ENCODE data around the gene ACE. TPM values are rescaled to one million over a fixed set of nuclear protein-coding genes. Genes with fewer than 3 reads are reported as not detected.

Gene ACE
- total RNA-seq, 1 donor from 2014 or later, result 0.42 TPM

- Mint-ChIP-seq H3K4me3 (no peak overlapping the region), H3K27me3 (ENCODE audit: low read depth) (peaks cover 42% of the 10 kb centered on the region), H3K27ac (ENCODE audit: unreplicated experiment) (no peak overlapping the region), H3K36me3 (ENCODE audit: low read depth) (no peaks in the 10 kb centered on the region), H3K9me3 (peaks cover 3% of the 10 kb centered on the region), H3K4me1 (peaks cover 12% of the 10 kb centered on the region)
- TF ChIP-seq, protein P1, sequence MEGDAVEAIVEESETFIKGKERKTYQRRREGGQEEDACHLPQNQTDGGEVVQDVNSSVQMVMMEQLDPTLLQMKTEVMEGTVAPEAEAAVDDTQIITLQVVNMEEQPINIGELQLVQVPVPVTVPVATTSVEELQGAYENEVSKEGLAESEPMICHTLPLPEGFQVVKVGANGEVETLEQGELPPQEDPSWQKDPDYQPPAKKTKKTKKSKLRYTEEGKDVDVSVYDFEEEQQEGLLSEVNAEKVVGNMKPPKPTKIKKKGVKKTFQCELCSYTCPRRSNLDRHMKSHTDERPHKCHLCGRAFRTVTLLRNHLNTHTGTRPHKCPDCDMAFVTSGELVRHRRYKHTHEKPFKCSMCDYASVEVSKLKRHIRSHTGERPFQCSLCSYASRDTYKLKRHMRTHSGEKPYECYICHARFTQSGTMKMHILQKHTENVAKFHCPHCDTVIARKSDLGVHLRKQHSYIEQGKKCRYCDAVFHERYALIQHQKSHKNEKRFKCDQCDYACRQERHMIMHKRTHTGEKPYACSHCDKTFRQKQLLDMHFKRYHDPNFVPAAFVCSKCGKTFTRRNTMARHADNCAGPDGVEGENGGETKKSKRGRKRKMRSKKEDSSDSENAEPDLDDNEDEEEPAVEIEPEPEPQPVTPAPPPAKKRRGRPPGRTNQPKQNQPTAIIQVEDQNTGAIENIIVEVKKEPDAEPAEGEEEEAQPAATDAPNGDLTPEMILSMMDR (conservative IDR thresholded peaks at IDR 0.05), result no peak
- DNase-seq (ENCODE audit: low read depth, low spot score), result no peak
Measured at GRCh38 chr17:63506627-63507026, 29.8 kb downstream of the ACE start.

- no peak overlapping the region for H3K4me3 Mint-ChIP-seq
- no peak for DNase-seq (ENCODE audit: low read depth, low spot score)
- no peaks in the 10 kb centered on the region for H3K4me1 Mint-ChIP-seq
- H3K27ac Mint-ChIP-seq (ENCODE audit: unreplicated experiment), result no peak overlapping the region
- H3K36me3 Mint-ChIP-seq (ENCODE audit: low read depth), result no peaks in the 10 kb centered on the region
- peaks cover 38% of the 10 kb centered on the region for H3K27me3 Mint-ChIP-seq (ENCODE audit: low read depth)
- no peaks in the 10 kb centered on the region for H3K9me3 Mint-ChIP-seq
- TF ChIP-seq, protein P1 (conservative IDR thresholded peaks at IDR 0.05), result no peak
Measured at GRCh38 chr17:63511331-63511730, 34.5 kb downstream of the ACE start.

- no peak for DNase-seq (ENCODE audit: low read depth, low spot score)
- TF ChIP-seq, protein P1 (conservative IDR thresholded peaks at IDR 0.05), result no peak
- Mint-ChIP-seq H3K9me3 (no peaks in the 10 kb centered on the region), H3K27me3 (ENCODE audit: low read depth) (peaks cover 43% of the 10 kb centered on the region), H3K4me1 (no peaks in the 10 kb centered on the region), H3K27ac (ENCODE audit: unreplicated experiment) (no peak overlapping the region), H3K36me3 (ENCODE audit: low read depth) (no peaks in the 10 kb centered on the region), H3K4me3 (no peak overlapping the region)
Measured at GRCh38 chr17:63512388-63512787, 35.5 kb downstream of the ACE start.

- TF ChIP-seq, protein P1 (conservative IDR thresholded peaks at IDR 0.05), result no peak
- Mint-ChIP-seq H3K4me3 (no peak overlapping the region), H3K4me1 (no peaks in the 10 kb centered on the region), H3K27me3 (ENCODE audit: low read depth) (peaks cover 49% of the 10 kb centered on the region), H3K9me3 (no peaks in the 10 kb centered on the region), H3K36me3 (ENCODE audit: low read depth) (no peaks in the 10 kb centered on the region), H3K27ac (ENCODE audit: unreplicated experiment) (no peak overlapping the region)
- DNase-seq (ENCODE audit: low read depth, low spot score), result no peak
Measured at GRCh38 chr17:63512896-63513644, 36.2 kb downstream of the ACE start.

DNA sequence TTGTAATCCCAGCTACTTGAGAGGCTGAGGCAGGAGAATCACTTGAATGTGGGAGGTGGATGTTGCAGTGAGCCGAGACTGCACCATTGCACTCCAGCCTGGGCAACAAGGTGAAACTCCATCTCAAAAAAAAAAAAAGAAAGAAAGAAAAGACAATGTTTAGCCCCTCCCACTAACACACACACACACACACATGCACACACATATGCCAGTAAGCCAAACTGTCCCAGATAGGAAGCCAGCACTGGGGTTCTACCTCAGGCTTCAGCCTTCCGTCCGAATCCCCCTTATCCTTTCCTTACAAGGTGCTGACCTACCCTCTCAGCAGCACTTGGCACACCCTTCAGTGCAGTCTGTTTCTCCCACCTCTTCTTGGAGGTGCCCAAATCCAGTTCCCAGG is 37.6 kb downstream of the ACE start:
- DNase-seq (ENCODE audit: low read depth, low spot score), result no peak
- TF ChIP-seq, protein P1 (conservative IDR thresholded peaks at IDR 0.05), result no peak
- Mint-ChIP-seq H3K9me3 (no peaks in the 10 kb centered on the region), H3K4me3 (no peak overlapping the region), H3K4me1 (no peaks in the 10 kb centered on the region), H3K27me3 (ENCODE audit: low read depth) (peaks cover 56% of the 10 kb centered on the region), H3K36me3 (ENCODE audit: low read depth) (no peaks in the 10 kb centered on the region), H3K27ac (ENCODE audit: unreplicated experiment) (no peak overlapping the region)
